ENCODE data around the gene DENND4A. TPM values are rescaled to one million over a fixed set of nuclear protein-coding genes. Genes with fewer than 3 reads are reported as not detected.

Gene DENND4A
- total and polyA plus RNA-seq, 9 of the 15 experiments (the other 6 are each of a cell fraction or from before 2014, with no cell fraction given): 6.8 to 32.3 (median 19.9) TPM

DNA sequence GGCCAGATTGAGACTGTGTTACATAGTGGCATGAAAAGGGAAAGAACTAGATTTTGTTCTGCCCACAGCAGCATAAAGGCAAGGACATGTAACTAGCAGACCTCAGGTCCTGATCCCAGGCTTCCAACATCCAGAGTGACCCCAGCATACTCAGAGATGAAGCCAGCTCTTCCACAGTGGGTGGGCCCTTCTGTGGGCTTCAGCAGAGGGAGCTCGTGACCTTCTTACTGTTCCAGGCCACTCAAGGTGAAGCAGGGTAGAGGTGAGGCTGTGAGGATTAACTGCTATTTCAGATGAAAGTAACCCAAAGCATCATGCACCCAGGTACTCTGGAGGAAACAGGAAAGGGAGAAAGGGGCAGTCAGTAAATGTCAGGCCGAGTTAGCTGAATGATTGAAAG lies 171.3 kb downstream of the DENND4A start (continued):
- TF ChIP-seq, protein P1, sequence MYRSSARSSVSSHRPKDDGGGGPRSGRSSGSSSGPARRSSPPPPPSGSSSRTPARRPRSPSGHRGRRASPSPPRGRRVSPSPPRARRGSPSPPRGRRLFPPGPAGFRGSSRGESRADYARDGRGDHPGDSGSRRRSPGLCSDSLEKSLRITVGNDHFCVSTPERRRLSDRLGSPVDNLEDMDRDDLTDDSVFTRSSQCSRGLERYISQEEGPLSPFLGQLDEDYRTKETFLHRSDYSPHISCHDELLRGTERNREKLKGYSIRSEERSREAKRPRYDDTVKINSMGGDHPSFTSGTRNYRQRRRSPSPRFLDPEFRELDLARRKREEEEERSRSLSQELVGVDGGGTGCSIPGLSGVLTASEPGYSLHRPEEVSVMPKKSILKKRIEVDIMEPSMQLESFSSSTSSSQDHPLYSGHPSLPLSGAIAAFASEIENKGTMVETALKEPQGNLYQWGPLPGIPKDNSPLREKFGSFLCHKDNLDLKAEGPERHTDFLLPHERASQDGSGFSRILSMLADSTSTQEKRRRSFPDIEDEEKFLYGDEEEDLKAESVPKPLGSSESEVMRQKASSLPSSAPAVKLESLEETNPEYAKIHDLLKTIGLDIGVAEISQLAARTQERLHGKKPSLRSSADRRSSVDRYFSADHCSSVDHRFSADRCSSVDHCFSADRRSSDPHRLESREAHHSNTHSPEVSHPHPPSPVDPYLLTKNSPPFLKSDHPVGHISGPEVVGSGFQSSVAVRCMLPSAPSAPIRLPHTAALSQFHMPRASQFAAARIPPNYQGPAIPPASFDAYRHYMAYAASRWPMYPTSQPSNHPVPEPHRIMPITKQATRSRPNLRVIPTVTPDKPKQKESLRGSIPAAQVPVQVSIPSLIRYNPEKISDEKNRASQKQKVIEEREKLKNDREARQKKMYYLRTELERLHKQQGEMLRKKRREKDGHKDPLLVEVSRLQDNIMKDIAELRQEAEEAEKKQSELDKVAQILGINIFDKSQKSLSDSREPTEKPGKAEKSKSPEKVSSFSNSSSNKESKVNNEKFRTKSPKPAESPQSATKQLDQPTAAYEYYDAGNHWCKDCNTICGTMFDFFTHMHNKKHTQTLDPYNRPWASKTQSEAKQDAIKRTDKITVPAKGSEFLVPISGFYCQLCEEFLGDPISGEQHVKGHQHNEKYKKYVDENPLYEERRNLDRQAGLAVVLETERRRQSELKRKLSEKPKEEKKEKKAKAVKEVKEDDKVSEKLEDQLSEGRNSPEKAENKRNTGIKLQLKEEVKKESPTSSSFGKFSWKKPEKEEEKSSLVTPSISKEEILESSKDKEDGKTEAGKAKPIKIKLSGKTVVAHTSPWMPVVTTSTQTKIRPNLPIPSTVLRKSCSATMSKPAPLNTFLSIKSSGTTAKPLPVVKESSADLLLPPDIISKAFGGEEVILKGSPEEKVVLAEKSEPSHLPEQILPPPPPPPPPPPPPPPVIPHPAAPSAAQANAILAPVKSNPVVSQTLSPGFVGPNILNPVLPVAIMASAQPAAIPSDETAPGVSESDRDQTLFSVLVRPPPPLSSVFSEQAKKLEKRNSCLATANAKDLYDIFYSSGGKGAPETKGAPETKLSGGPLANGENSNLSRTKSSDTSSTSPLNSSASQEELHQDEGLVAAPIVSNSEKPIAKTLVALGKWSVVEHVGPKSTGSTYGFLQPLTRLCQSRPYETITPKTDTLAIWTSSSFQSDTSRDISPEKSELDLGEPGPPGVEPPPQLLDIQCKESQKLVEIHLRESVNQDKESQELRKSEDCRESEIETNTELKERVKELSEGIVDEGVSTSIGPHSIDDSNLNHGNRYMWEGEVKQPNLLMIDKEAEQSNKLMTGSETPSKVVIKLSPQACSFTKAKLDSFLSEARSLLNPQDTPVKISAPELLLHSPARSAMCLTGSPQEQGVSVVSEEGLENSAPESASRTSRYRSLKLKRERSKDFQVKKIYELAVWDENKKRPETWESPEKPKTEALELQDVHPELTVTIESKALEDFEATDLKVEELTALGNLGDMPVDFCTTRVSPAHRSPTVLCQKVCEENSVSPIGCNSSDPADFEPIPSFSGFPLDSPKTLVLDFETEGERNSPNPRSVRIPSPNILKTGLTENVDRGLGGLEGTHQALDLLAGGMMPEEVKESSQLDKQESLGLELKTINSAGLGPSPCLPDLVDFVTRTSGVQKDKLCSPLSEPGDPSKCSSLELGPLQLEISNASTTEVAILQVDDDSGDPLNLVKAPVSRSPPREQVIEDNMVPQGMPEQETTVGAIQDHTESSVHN (IDR thresholded peaks at IDR 0.05; ENCODE audit: borderline replicate concordance in 1 of 2, low read depth in 1 of 2): no peak
